SK-N-SH treated with all-trans-retinoic acid at 6 μM for 48 hours (cell line): ENCODE results near the gene QRFP.

Experiments
- ATAC-seq: fragments of 200-7000 bp; cut with Tn5 transposase; 3 replicates; pipeline ENCODE4 v1.9.1; 2020; ENCODE audit warnings: mild to moderate bottlenecking, moderate library complexity
- ARNTL ChIP-seq: fragments of 450-650 bp; formaldehyde crosslinking; IDR thresholded peaks from 2 replicates; pipeline ENCODE4 v1.5.0; 2020; ENCODE audit warnings: low read depth, mild to moderate bottlenecking, moderate library complexity, borderline replicate concordance
- BACH2 ChIP-seq: fragments of 250-450 bp; sonication (Bioruptor Pico); IDR thresholded peaks from 2 replicates; pipeline ENCODE4 v1.9.0; 2021; ENCODE audit warnings: mild to moderate bottlenecking, borderline replicate concordance
- CREB5 ChIP-seq: fragments of 250-450 bp; sonication (Bioruptor Pico); IDR thresholded peaks from 2 replicates; pipeline ENCODE4 v1.5.1; 2020; ENCODE audit warnings: low read depth, mild to moderate bottlenecking, moderate library complexity
- CSDC2 ChIP-seq: fragments of 250-450 bp; sonication (Bioruptor Pico); IDR thresholded peaks from 2 replicates; pipeline ENCODE4 v1.5.0; 2020; ENCODE audit warnings: mild to moderate bottlenecking, moderate library complexity
- CSRNP3 ChIP-seq: fragments of 250-450 bp; sonication (Bioruptor Pico); IDR thresholded peaks from 2 replicates; pipeline ENCODE4 v1.5.1; 2021; ENCODE audit warnings: mild to moderate bottlenecking, moderate library complexity
- ESRRG ChIP-seq: fragments of 250-450 bp; sonication (Bioruptor Pico); IDR thresholded peaks from 2 replicates; pipeline ENCODE4 v1.6.1; 2021; ENCODE audit warnings: mild to moderate bottlenecking
- GLIS3 ChIP-seq: fragments of 250-450 bp; sonication (Bioruptor Pico); IDR thresholded peaks from 2 replicates; pipeline ENCODE4 v1.5.0; 2020; ENCODE audit warnings: mild to moderate bottlenecking, moderate library complexity
- ISL1 ChIP-seq: fragments of 250-450 bp; sonication (Bioruptor Pico); IDR thresholded peaks from 2 replicates; pipeline ENCODE4 v2.1.2; 2022; ENCODE audit warnings: mild to moderate bottlenecking, moderate library complexity
- OSR1 ChIP-seq: fragments of 250-450 bp; sonication (Bioruptor Pico); IDR thresholded peaks from 2 replicates; pipeline ENCODE4 v1.8.0; 2022; ENCODE audit warnings: moderate library complexity, mild to moderate bottlenecking, inconsistent platforms
- PPARA ChIP-seq: fragments of 250-450 bp; sonication (Bioruptor Pico); IDR thresholded peaks from 2 replicates; pipeline ENCODE4 v1.5.0; 2020; ENCODE audit warnings: mild to moderate bottlenecking, borderline replicate concordance
- RARB ChIP-seq: fragments of 250-450 bp; sonication (Bioruptor Pico); IDR thresholded peaks from 2 replicates; pipeline ENCODE4 v1.8.0; 2021; ENCODE audit warnings: mild to moderate bottlenecking, moderate library complexity
- SNAI2 ChIP-seq: fragments of 250-450 bp; sonication (Bioruptor Pico); IDR thresholded peaks from 2 replicates; pipeline ENCODE4 v1.5.0; 2020; ENCODE audit warnings: mild to moderate bottlenecking, moderate library complexity
- TCF4 ChIP-seq: fragments of 250-450 bp; sonication (Bioruptor Pico); IDR thresholded peaks from 2 replicates; pipeline ENCODE4 v1.8.0; 2021; ENCODE audit warnings: mild to moderate bottlenecking, moderate library complexity, borderline replicate concordance
- TOX ChIP-seq: fragments of 250-450 bp; sonication (Bioruptor Pico); IDR thresholded peaks from 2 replicates; pipeline ENCODE4 v1.8.0; 2021; ENCODE audit warnings: mild to moderate bottlenecking, moderate library complexity, borderline replicate concordance
- ZC3H10 ChIP-seq: fragments of 250-450 bp; sonication (Bioruptor Pico); IDR thresholded peaks from 2 replicates; pipeline ENCODE4 v1.5.1; 2021; ENCODE audit warnings: mild to moderate bottlenecking, moderate library complexity
- ZNF70 ChIP-seq: fragments of 450-650 bp; formaldehyde crosslinking; IDR thresholded peaks from 2 replicates; pipeline ENCODE4 v1.5.0; 2020; ENCODE audit warnings: mild to moderate bottlenecking, moderate library complexity
- ZNF8 ChIP-seq: fragments of 450-650 bp; formaldehyde crosslinking; IDR thresholded peaks from 2 replicates; pipeline ENCODE4 v1.5.0; 2020; ENCODE audit warnings: mild to moderate bottlenecking, moderate library complexity
- TF ChIP-seq, protein P1 (sequence below): fragments of 250-450 bp; sonication (Bioruptor Pico); IDR thresholded peaks from 2 replicates; pipeline ENCODE4 v1.8.0; 2021; ENCODE audit warnings: low read depth, mild to moderate bottlenecking, moderate library complexity, borderline replicate concordance
- TF ChIP-seq, protein P2 (sequence below): fragments of 250-450 bp; sonication (Bioruptor Pico); IDR thresholded peaks from 2 replicates; pipeline ENCODE4 v1.8.0; 2020; ENCODE audit warnings: mild to moderate bottlenecking, moderate library complexity, borderline replicate concordance

Gene QRFP

DNA sequence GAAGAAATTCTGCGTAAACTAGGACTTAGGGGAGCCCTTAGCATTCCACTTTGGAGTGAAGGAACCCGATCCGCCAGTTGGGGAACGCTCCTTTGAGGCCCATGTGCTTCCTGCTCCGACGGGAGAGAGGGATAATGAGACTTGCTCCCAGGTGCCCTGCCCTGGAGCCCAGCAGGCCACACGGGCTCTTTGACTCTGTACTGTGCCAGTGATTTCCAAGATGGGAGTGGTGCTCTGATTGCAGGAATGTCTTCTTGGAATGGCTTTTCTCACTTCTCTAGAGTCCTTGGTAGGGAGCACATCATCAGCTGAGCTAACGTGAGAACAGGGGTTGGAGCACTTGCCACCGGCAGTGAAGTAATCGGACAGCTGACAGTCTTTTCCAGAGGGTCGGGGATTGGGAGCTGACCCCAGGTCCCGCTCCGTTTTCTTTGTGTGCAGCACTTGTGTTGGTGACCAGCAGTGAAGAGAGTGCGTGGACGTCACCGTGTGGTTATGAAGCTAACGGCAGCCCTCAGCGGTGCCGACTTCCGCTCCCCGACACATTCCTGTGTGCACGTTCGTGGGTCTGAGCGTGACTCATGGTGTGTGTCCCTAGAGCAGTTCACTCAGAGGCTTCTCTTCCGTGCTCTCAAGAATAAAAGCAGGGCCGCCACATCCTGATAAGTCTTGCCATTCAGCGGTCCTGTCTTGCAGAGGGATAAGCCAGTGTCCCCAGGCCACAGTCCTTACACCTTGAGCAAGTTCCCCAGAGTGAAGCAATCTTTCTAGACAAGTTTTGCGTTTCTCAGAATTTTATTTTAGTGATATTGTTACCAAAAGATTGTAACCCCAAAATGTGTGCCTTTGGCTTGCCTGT lies 35.9 kb downstream of the QRFP start:
- no peak for TF ChIP-seq OSR1 (CRISPR knock-in tag)
- TF ChIP-seq BACH2, result no peak
- TF ChIP-seq, protein P1, sequence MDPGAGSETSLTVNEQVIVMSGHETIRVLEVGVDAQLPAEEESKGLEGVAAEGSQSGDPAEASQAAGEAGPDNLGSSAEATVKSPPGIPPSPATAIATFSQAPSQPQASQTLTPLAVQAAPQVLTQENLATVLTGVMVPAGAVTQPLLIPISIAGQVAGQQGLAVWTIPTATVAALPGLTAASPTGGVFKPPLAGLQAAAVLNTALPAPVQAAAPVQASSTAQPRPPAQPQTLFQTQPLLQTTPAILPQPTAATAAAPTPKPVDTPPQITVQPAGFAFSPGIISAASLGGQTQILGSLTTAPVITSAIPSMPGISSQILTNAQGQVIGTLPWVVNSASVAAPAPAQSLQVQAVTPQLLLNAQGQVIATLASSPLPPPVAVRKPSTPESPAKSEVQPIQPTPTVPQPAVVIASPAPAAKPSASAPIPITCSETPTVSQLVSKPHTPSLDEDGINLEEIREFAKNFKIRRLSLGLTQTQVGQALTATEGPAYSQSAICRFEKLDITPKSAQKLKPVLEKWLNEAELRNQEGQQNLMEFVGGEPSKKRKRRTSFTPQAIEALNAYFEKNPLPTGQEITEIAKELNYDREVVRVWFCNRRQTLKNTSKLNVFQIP, result no peak
- no peak for TF ChIP-seq RARB (CRISPR knock-in tag)
- TF ChIP-seq ARNTL (CRISPR knock-in tag), result no peak
- TF ChIP-seq ZNF70, result no peak
- no peak for TF ChIP-seq ISL1 (CRISPR knock-in tag)
- TF ChIP-seq ESRRG (CRISPR knock-in tag), result no peak
- ATAC-seq, result peak; percentile 89

DNA sequence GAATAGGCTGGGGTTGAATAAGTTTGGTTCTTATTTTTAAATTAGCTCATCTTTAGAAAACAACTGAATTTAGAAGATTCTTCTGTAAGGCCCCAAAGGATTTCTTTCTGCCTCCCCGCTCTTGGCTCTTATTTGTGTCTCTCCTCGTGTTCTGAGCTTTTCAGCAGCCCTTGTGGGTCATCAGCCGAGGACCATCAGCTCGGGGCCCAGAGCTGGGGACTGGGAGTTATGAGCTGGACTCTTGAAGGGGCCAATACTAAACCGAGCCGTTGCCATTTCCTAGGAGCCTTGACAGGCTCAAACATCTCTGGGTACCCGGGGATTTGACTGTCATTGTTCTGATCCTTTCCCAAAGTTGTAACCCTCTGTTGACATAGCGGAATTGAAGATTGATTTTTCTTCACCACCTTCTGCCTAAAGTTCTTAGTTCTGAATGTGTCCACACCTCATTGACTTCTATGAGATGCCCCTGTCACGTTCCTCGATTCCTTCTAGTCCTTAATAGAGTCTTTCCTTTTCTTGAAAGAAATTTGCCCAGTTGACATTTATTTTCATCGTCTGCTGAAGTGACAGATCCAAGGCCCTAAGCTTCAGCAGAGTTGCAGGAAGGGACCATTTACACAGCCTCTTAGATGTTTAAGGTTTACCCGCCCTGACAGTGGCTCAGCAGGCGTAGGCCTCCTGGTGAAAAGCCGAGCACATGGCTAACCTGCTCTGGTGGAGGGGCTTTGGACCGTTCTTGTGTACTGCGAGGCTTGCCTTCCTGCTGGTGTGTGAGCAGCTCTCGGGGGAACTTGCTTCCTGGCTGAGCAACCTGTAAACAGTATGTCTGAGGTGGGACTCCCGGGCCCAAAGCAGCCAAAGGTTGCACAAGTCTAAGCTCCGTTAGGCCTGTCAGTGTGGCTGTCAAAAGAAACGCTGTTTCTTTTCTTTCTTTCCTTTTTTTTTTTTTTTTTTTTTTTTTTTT lies 37.6 kb downstream of the QRFP start:
- no peak for ATAC-seq
- TF ChIP-seq BACH2, result no peak
- TF ChIP-seq ARNTL (CRISPR knock-in tag), result no peak
- TF ChIP-seq RARB (CRISPR knock-in tag), result no peak
- no peak for TF ChIP-seq ZC3H10 (CRISPR knock-in tag)
- no peak for TF ChIP-seq ZNF70
- no peak for TF ChIP-seq GLIS3 (CRISPR knock-in tag)
- no peak for TF ChIP-seq OSR1 (CRISPR knock-in tag)
- TF ChIP-seq CSRNP3, result no peak
- TF ChIP-seq, protein P1, result no peak
- TF ChIP-seq PPARA, result no peak
- TF ChIP-seq ISL1 (CRISPR knock-in tag), result no peak
- no peak; the same call in 1 of the 2 replicates for TF ChIP-seq CSDC2 (CRISPR knock-in tag)
- no peak for TF ChIP-seq TCF4 (CRISPR knock-in tag)
- TF ChIP-seq TOX, result no peak
- no peak for TF ChIP-seq ESRRG (CRISPR knock-in tag)
- TF ChIP-seq, protein P2, sequence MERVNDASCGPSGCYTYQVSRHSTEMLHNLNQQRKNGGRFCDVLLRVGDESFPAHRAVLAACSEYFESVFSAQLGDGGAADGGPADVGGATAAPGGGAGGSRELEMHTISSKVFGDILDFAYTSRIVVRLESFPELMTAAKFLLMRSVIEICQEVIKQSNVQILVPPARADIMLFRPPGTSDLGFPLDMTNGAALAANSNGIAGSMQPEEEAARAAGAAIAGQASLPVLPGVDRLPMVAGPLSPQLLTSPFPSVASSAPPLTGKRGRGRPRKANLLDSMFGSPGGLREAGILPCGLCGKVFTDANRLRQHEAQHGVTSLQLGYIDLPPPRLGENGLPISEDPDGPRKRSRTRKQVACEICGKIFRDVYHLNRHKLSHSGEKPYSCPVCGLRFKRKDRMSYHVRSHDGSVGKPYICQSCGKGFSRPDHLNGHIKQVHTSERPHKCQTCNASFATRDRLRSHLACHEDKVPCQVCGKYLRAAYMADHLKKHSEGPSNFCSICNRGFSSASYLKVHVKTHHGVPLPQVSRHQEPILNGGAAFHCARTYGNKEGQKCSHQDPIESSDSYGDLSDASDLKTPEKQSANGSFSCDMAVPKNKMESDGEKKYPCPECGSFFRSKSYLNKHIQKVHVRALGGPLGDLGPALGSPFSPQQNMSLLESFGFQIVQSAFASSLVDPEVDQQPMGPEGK (CRISPR knock-in tag), result no peak
- TF ChIP-seq ZNF8 (CRISPR knock-in tag), result no peak
- TF ChIP-seq CREB5 (CRISPR knock-in tag), result no peak
- TF ChIP-seq SNAI2, result no peak
- TF ChIP-seq, all 23 proteins: peak for 0
